HepG2 (cell line): ENCODE results near the gene RUNX3.

ENCODE experiments used
- CTCF ChIP-seq: sonication (generic); formaldehyde crosslinking; IDR thresholded peaks from 2 replicates; pipeline ENCODE4 v1.5.0; 2020; ENCODE audit warnings: mild to moderate bottlenecking, missing genetic modification reagents, moderate library complexity
- EP300 ChIP-seq, 3 experiments: sonication (generic) in 1 of 3; formaldehyde crosslinking in 1 of 3; IDR thresholded peaks; 2 replicates each; pipeline versions ENCODE4 v1.5.1 to v1.6.1; 2011 to 2020; ENCODE audit warnings: low read depth in 2 of 3, low read length in 2 of 3, borderline replicate concordance in 1 of 3, improper control_type of control experiment in 1 of 3, mild to moderate bottlenecking in 1 of 3, missing genetic modification reagents in 1 of 3, moderate library complexity in 1 of 3
- FOXP4 ChIP-seq: sonication (generic); formaldehyde crosslinking; IDR thresholded peaks from 2 replicates; pipeline ENCODE4 v1.4.0; 2020; ENCODE audit warnings: missing genetic modification reagents
- HNRNPH1 ChIP-seq: fragments of 200-400 bp; formaldehyde crosslinking; optimal IDR thresholded peaks from 2 replicates; pipeline ENCODE3; 2017; ENCODE audit warnings: mild to moderate bottlenecking, low read depth, low read length
- NR3C1 ChIP-seq: sonication (generic); formaldehyde crosslinking; IDR thresholded peaks from 2 replicates; pipeline ENCODE4 v1.4.0; 2020; ENCODE audit warnings: missing genetic modification reagents
- PCBP1 ChIP-seq: fragments of 200-400 bp; formaldehyde crosslinking; IDR thresholded peaks from 2 replicates; pipeline ENCODE4 v1.6.1; 2017; ENCODE audit warnings: mild to moderate bottlenecking, low read depth, low read length, borderline replicate concordance
- TAF1 ChIP-seq: sonication (generic); formaldehyde crosslinking; IDR thresholded peaks from 2 replicates; pipeline ENCODE4 v1.4.0; 2020; ENCODE audit warnings: missing genetic modification reagents
- TARDBP ChIP-seq: sonication (generic); formaldehyde crosslinking; IDR thresholded peaks from 2 replicates; pipeline ENCODE4 v1.8.0; 2022; ENCODE audit warnings: mild to moderate bottlenecking, missing genetic modification reagents
- ZNF383 ChIP-seq: sonication (generic); formaldehyde crosslinking; IDR thresholded peaks from 2 replicates; pipeline ENCODE4 v1.4.0; 2020; ENCODE audit warnings: missing genetic modification reagents, mild to moderate bottlenecking, borderline replicate concordance
- ZNF792 ChIP-seq: IDR thresholded peaks from 2 replicates; pipeline ENCODE4 v1.6.1; 2016

- TF ChIP-seq HNRNPH1, result no peak
- TF ChIP-seq ZNF383 (CRISPR knock-in tag), result no peak
- TF ChIP-seq PCBP1, result no peak
- no peak for TF ChIP-seq FOXP4 (CRISPR knock-in tag)
- TF ChIP-seq TARDBP (CRISPR knock-in tag), result no peak
- TF ChIP-seq TAF1 (CRISPR knock-in tag), result no peak
- TF ChIP-seq ZNF792 (CRISPR knock-in tag), result no peak
- TF ChIP-seq EP300 (IDR thresholded peaks at IDR 0.05; ENCODE audit: low read depth in 2 of 2, low read length in 2 of 2), result no peak
- TF ChIP-seq EP300 (CRISPR knock-in tag; IDR thresholded peaks at IDR 0.05; ENCODE audit: borderline replicate concordance), result no peak
- no peak for TF ChIP-seq CTCF
- TF ChIP-seq NR3C1 (CRISPR knock-in tag), result no peak
Observed at GRCh38 chr1:24954631-24955030, 24.6 kb upstream of the RUNX3 start.
